Fibroblast of pulmonary artery (primary cell): Measurements from ENCODE around the gene RHAG.

Experiments
- DNase-seq: peaks from one replicate; pipeline ENCODE4 v3.0.0-alpha.2; 2010; ENCODE audit warnings: low read depth
- H3K4me3 ChIP-seq: replicated peaks from 2 replicates; pipeline ENCODE4 v1.5.1; 2011; ENCODE audit warnings: low read depth, mild to moderate bottlenecking, control low read depth, low read length, moderate library complexity
- TF ChIP-seq, protein P1 (sequence below): IDR thresholded peaks from 2 replicates; pipeline ENCODE4 v1.5.1; 2011; ENCODE audit warnings: mild to moderate bottlenecking, control low read depth, low read length, inconsistent platforms; ENCODE audit errors: missing control alignments

The RHAG gene

DNA sequence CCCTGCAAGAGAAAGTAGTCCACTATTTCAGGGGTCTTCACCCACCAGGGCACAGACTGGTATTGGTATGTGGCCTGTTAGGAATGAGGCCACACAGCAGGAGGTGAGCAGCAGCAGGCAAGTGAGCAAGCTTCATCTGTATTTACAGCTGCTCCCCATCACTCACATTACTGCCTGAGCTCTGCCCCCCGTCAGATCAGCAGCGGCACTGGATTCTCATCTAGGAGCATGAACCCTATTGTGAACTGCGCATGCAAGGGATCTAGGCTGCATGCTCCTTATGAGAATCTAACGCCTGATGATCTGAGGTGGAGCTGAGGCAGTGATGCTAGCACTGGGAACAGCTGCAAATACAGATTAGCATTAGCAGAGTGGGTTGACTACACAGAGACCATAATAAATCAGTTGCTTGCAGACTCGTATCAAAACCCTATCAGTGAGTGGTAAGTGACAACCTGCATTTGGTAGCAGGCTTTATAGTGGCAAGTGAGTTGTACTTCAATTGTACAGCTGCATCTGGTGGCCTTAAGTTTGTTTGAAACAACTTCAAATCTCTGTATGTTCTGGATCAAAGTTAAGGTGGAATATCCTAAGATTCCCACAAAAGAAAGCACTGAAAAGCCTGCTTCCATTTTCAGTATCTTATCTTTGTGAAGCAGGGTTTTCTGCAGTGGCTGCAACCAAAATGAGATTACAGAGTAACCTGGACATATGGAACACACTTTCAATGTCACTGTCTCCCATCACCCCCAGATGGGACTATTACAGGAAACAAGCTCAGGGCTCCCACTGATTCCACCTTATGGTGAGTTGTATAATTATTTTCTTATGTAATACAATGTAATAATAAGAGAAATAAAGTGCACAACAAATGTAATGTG, 73.4 kb downstream of the RHAG start:
- H3K4me3 ChIP-seq: no peak overlapping the region
- TF ChIP-seq, protein P1, sequence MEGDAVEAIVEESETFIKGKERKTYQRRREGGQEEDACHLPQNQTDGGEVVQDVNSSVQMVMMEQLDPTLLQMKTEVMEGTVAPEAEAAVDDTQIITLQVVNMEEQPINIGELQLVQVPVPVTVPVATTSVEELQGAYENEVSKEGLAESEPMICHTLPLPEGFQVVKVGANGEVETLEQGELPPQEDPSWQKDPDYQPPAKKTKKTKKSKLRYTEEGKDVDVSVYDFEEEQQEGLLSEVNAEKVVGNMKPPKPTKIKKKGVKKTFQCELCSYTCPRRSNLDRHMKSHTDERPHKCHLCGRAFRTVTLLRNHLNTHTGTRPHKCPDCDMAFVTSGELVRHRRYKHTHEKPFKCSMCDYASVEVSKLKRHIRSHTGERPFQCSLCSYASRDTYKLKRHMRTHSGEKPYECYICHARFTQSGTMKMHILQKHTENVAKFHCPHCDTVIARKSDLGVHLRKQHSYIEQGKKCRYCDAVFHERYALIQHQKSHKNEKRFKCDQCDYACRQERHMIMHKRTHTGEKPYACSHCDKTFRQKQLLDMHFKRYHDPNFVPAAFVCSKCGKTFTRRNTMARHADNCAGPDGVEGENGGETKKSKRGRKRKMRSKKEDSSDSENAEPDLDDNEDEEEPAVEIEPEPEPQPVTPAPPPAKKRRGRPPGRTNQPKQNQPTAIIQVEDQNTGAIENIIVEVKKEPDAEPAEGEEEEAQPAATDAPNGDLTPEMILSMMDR: no peak
- no peak for DNase-seq

DNA sequence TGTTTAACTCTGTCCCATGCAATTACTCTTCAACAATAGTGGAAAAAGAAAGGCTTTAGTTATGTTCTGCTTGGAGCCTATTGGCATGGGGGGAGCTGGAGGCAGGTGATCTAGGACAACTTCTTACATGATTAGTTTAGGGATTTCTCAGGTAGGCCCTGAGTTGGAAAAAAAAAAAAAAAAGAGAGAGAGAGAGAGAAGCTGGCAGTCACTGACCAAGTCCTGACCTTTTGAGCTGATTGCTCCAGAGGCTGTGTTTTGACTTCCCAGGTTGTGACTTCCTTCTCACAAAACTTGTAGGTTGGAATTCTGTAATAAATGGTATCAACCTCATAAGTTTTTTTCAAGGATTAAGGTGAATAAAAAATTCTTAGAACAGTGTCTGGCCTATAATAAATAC, 78.4 kb downstream of the RHAG start:
- H3K4me3 ChIP-seq: no peak overlapping the region
- TF ChIP-seq, protein P1: no peak
- DNase-seq: no peak

DNA sequence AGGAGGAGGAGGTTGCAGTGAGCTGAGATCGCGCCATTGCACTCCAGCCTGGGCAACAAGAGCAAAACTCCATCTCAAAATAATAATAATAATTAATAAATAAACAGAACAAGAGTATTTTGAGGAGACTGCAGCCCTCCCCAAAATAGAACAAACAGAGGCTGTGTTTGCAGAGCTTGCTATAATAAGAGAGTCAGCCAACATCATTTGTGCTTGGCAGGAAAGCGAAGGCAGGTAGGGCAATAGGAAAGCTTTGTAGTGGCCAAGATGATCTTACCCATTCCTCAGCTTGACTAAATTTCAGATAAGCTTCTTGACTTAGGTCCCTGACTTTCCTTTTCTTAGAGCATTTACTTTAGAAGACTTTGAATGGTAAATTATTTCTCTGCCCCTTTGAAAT, 79.5 kb downstream of the RHAG start:
- DNase-seq: no peak
- H3K4me3 ChIP-seq: no peak overlapping the region
- TF ChIP-seq, protein P1: no peak

DNA sequence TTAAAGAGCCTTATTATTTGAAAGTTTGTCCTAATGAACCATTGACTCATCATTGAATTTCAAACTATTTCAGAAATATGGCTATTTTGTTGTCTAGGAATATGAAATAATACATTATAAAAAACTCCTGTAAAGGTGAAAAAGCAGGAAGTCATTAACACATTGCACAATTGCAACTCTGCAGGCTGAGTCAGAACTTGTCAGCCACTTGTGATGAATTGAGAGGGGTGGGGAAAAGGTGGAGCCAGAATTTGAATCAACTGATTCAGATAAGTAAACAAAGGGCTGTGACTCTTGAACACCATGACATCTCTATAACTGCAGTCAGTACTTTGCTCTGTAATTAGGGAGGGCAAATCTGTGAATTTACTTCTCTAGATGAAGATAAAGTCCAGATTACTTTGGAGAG, 80.2 kb downstream of the RHAG start:
- DNase-seq: peak; percentile 65
- H3K4me3 ChIP-seq: no peak overlapping the region
- TF ChIP-seq, protein P1: no peak

DNA sequence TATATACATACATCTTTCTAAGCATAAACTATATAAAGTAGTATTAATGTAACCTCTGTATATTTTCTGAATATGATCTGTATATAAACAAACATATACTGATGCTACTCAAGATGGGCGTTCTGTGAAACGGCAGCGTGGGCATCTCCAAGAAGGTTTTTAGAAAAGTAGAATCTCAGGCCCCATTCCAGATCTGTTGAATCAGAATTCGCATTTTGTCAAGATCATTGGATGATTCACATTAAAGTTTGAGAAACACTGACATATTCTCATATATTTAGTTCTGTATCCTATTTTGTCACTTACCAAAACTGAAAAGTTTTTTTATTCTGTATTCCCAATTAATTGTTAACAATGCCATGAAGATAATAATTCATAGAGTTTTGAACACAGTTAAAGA, 80.7 kb downstream of the RHAG start:
- TF ChIP-seq, protein P1: no peak
- no peak for DNase-seq
- H3K4me3 ChIP-seq: no peak overlapping the region
